HuH-7 (cell line): ENCODE measurements around the gene ROBO1.

ENCODE experiments used
- DNase-seq: peaks from one replicate; pipeline ENCODE4 v3.0.0; 2011; ENCODE audit warnings: low spot score

The ROBO1 gene

DNA sequence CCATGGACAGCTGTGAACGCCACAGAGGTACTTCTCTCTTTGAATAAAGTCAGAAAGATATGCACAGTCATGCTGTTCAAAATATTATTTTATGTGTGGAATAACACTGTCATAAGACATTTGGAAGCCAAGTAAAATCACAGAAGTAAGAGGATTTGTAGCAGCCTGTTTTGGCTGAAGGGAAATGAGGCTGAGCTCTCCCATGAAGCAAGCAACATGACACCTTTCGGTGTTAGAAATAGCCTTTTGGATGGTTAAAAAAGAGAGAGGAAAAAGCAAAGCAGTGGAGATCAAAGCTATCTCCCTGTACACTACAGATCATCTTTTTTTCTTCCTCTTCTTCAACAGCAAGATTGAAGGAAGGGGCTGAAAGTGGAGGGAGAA lies 755.3 kb downstream of the ROBO1 start:
- no peak for DNase-seq

DNA sequence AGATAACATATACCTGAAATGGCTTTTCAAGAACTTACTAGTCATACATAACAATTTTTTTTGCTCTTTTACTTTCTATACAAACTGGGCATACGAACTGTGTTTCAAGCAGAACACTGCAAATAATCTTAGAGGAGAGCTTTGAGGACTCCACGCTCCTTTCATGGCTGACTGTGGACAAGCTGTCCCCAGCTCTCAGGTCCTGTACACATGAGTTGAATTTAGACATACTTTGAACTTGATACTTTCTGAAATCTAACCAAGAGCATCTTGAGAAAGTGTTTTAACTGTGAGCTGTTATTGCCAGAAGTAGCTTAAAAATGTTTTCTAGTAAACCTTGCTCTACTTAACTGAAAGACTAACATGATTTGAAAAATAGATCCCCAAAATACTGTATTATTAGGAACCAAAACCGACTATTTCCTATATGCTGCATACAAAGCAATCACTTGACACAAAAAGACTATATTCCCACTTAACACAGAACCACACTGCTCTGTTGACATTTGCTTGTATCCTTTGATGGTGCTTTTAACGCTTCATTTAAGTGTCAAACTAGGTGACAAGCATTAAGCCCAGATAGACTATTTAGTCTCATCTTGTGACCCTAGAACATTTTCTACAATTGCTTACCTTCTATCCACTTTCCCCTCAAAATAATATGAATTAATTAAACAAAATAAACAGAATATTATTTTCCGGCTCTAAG lies 755.8 kb downstream of the ROBO1 start:
- no peak for DNase-seq

DNA sequence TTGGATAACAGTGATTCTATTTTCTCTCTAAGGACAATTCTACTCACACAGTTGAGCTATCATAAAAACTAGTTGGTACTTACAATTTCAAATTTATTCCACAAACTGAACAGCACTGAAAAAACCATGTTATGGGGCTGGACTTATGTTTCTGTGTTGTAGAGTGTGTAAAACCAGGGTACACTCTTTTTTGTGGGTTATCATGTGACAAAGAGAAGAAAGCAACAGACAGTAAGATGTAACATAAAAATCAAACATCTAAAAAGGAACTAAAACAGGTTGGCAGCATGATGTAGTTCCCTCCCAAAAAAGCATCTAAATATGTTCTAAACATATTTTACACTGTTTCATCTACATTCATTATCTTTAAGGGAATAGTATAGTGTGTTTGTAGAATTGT lies 757.9 kb downstream of the ROBO1 start:
- DNase-seq = no peak

DNA sequence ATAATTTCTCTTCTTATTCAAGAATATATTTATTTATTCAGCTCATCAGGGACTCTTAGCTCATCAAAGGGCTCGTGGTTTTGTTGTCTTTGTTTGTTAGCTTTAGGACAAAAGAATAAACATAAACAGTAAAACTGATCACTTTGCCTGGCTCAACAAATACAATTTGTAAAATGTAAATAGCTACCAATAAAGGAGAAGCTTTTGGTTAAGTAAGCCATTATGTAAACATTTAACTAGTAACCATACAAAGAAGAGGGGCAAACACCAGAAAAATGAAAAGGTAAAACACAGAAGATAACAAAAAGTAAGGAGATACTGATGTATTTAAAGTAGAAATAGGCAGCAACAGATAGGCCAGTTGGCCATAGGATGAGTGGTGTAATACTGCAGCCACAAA lies 761.7 kb downstream of the ROBO1 start:
- no peak for DNase-seq

DNA sequence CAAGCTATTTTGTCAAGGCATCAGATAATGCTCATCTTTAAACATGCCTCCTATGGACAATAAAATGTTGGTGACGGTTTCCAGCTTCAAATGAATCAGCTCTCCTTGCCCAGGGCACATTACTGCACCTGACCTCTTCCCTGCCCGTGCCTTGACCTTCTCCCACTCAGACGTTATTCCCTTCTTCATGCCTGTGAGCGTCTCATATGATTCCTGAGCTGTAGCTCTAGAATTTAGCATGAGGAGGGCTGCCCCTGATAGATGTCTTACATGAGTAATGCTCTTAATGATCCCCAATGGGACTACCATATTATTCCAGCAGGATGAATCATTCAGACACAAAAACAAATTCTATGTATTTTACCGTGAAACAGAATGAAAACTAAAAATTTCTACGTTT lies 762.7 kb downstream of the ROBO1 start:
- no peak for DNase-seq

DNA sequence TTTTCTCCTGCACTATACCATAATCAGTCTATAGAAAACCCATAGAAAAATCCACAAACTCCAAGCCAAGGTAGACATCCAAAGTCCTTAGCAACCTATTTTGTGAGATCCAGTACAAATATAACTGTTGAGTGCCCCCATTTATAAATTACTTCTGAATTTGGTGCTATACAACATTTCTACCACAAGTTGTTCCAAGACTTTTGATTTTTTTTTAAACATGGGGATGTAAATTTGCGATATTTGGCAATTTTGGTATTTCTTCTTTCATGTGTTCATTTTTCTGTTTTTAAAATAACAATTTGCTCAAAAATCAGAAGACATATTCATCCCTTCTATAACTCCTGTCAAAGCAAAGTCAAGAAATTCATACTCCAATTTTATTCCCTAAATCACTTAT lies 763.8 kb downstream of the ROBO1 start:
- no peak for DNase-seq

DNA sequence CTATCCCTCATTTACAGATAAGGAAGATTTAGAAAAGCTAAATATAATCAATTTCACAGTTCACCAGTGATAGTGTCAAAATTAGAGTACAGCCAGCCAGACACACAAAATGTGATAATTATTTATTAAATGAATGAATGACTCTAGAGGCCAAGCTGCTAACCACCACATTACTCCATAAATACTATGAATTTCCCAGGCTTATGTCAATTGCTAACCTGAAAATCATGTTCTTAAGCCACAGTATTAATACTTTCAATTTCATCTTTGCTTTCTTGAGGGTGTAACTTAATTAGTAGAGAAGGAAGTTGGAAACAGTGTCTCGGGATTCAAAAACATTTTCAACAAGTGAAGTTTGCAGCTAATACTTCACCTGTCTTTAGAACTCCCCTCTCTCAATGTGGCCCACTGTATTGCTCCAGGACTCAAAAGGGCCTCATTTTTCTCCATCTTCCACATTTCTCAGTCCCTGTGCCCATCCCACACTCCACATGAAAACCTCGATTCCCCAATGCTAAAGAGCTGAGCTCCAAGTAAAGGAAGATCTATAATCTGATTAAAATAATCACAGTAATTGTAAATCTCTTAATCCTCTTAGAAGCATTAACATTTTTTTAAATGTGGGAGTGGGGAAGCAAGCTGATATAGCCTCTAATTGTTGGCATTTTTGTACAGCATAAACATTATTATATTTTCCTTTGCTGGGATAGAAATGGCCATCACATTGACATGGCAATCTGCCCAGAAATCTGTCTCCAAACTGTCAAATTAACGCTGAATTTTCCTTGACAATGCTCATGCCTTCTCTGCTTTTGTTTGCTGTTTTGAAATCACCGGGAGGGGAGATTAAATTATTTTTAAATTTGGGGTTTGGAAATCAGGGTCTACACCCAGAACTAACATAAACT lies 765.1 kb downstream of the ROBO1 start:
- DNase-seq = no peak

DNA sequence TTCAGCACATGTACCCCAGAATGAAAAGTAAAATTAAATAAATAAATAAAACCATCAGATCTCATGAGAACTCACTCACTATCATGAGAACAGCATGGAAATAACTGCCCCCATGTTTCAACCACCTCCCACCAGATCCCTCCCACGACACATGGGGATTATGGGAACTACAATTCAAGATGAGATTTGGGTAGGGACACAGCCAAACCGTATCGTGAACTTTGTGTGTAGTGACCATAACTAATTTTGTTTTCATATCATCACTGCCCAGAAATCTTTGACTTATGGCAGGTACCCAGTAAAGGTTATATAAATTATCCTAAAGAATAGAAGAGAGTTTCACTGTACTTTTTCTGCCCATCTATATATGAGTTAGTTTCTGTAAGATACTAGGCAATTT lies 766.5 kb downstream of the ROBO1 start:
- DNase-seq = no peak

DNA sequence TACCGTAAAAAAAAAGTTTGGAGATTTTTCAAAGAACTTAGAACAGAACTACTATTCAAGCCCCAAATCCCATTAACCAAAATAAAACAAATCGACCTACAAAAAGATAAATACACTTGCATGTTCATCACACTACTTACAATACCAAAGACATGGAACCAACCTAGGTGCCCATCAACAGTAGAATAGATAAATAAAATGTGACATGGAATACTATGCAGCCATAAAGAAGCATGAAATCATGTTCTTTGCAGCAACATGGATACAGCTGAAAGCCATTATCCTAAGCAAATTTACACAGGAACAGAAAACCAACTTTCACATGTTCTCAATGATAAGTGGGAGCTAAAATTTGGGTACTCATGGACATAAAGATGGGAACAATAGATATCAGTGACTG lies 768.7 kb downstream of the ROBO1 start:
- DNase-seq = no peak

DNA sequence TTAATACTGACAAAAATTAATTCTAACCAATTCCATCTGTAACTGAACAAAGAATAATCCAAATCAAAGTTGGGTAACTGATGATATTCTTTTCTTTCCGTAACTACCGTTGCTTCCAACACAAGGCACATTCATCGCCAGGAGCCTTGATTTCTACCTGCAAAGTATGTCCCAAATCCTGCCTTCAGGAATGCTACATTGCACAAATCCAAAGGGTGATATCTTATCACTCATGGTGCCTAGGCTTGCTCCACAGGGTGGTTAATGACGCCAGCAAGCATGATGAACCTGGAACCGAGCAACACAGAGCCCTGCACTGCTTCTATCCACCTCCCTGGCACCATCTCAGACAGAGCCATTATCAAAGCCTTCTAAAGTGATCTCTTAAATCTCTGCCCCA lies 772.7 kb downstream of the ROBO1 start:
- no peak for DNase-seq

DNA sequence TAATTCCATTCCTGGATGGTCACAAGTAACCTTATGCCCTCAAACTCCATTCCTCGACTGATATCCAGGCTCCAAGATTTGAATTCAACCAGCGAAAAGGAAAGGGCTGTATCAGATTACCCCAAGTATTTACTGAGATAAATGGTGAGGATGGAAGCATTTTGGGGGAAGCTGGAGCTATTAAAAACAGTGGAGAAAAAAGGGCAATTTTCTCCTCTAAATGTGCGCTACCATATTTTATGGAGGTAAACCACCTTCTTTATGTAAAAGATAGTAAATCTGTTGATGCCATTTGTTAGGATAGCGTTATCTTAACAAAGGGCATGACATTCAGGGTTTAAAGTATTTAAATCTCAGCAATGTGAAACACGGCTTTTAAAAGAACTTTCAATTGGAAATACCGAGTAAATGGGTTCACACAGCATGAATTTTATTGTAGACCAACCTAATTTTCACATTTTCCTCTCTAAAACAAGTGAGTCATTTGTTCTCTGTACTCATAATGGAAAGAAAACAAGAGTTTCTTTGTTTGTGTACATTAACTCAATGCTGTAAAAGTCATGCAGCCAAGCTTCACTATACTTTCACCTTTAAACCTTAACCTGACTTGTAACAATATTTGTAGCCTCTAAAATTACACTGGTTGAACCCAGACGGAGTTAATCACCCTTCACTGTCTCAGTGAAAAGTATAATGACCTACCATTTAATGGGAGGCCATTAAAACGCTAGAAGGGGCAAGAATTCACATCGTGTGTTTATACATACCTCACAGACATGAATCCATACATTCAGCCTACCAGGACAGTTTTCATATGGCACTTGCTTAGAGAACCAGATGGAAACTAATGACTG lies 773.4 kb downstream of the ROBO1 start:
- no peak for DNase-seq

DNA sequence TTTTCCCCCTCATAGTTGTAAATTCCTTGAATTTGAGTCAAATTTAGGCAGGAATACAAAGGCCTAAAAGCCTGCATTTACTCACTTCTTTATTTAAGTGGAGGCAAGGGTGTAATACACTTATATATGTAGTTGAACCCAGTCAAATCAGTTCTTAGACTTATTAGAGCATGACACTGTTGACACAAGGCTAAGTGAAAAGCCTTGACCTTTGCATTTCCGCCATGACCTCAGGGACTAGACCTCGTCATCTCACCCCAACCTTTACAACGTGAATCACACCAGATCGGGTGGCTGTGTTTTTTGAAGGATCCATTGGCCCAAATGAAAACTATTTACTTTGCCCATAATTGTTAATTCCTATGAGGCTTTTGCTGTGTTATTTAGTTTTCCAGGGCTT lies 774.4 kb downstream of the ROBO1 start:
- DNase-seq = no peak

DNA sequence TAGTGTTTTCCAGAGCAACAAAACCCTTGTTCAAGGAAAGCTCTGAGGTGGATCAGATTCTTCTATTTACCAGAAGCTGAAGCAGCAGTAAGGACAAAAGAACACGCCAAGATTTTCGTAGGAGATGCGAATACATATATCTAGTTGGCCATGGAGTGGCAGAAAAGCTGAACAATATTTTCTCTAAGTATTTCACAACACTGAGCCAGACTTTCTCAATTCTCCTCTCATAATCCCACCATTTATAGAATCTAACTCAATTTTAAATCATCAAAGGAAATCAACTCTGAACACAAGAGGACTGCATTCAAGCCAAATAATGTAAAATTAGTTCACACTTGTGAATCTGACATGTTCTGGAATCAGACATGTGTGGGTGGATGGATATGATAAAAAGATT lies 775.0 kb downstream of the ROBO1 start:
- no peak for DNase-seq

DNA sequence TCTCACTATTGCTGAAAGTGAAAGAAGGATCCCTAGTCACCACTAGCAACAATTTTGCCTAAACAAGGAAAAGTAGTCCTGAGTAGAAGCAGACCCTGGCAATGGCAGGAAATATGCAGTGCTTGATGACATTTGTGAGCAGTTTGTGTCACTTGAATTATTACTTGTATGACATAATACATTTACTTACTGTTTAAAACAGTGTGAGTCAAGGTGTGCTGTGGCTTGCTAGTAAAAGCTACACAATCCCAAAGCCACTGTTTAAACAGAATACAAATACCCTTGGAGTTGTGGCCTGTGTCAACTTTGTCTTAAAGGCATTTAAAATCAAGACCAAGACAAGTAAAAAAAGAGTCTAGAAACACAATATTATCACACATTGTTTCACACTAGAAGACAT lies 775.4 kb downstream of the ROBO1 start:
- no peak for DNase-seq

DNA sequence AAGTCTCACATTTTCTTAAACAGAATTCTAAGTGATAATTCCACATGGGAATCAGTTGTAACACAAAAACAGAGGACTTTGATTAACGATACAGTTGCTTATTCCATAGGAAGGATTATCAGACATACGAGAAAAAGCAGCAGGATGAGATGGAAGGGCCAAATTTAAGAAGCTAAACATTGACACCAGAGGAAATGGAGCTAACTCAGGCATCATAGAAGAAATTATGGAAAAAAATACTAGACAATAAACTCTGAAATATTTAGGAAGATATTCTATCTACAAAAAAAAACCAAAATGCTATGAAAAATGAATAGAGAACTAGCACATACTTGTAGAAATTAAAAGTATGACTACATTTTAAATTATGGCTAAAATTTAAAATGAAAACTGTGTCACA lies 776.1 kb downstream of the ROBO1 start:
- no peak for DNase-seq

DNA sequence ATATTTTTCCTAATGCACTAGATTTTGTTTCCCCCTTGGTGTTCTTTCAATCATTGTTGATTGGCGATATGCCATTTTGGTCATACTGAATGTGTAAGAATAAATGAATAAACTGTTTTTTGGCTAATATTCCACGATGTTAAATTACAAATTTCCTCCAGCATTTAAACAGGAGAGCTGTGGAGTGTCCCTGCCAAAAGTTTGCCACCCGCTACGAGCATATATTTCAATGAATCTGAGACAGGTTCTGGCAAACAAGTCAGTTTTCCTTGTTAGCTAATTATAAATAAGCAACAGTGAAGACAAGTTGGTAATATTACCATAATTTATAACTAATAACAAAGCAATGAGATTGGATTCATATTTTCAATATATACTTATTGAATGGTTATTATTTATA lies 777.6 kb downstream of the ROBO1 start:
- DNase-seq = no peak

DNA sequence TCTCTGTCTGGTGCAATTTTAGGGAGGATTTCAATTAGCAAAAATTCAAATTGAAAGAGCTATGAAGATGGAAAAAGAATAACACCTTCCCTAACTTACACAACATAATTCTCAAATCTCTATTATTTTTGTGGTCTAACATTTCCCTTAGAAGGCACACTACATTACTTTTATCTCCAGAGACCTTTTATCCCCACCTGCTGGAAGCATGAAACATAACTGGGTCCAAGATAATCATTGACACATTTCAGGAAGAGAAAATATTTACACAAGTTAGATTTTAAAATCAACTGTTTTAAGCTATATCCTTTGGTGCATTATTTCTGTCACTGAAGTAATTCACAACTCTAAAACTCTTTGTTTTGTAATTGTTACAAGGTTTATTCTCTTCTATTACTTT lies 779.5 kb downstream of the ROBO1 start:
- DNase-seq = no peak

DNA sequence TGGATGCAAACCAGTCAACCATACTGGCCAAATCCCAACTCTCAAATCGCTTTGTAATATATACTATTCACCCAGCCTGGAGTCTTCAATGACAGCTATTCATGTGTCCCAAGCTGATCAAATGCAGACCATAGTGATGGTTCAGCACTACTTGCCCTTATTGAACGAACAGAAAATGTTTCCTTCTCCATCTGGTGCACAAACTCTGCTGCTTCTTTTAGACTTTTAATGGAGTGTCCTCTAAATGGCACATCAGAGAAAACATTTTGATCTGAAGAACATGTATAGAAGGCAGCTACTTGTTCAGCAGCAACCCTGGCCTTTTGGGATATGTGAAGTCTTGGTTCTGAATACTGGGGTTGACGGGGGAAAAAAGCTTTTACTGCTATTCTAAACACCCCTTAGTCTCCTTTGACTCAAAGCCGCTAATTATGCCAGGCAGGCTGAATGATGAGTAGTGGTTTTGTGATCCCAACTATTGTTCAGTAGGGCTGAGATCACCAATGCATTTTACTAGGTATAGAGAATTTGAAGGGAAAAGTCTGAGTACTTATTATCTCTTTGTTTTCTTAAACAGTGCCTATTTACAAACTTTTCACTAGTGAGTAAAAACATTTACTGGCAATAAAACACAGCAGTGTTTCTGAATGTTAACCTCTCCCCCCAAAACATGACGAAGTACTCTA lies 781.2 kb downstream of the ROBO1 start:
- DNase-seq = no peak

DNA sequence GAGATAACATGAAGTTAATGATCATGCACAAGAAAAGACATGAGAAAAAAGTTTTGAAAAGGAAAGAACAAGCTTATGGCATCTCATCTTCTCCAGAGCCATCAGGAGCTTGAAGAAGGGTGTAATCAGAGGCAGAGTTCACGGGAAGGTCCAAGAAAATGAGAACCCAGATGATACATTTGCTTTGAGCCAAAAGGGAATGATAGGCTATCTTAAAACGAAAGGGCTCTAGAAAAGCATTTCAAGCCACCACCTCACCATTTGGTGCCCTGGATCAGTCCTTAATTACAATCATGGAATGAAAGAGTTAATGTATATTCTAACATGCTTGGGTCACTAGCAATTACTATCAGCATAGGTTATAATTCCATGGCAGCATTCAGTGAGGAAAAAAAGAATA lies 781.8 kb downstream of the ROBO1 start:
- DNase-seq = no peak

DNA sequence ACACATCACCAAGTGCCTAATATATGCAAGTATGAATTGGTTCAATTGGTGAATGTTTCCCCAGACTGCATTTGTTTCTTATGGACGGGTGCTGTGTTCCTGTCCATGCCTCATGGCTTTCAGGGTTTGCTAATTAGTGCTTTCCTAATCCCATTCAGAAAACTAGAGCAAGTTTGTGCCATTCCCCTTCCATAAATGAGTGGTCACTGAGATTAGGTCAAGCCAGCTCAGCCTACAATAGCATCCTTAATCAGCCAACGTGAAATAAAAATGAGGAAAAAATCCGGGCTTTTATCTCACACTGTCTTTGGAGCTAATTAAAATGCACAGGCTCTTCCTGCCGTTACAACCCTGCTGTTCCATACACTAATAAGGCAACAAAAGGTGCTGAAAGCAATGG lies 788.8 kb downstream of the ROBO1 start:
- DNase-seq = no peak

DNA sequence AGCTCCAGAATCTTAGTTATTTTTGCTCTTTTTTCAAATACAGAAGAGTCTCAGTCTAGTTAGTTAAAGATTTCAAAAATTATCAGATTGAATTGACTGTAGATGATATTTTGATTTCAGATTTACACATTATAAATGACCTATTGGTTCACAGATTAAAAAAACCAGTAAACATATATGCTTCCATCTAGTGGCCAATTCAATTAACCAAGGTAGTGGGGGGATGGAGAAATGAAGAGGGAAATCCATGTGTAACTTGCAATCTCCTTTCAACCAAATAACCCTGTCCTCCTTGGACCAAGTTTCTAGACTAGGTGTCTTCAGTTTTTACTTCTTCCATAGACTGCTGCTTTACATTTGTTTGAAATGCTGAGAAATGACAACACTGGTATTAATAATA lies 789.8 kb downstream of the ROBO1 start:
- no peak for DNase-seq

DNA sequence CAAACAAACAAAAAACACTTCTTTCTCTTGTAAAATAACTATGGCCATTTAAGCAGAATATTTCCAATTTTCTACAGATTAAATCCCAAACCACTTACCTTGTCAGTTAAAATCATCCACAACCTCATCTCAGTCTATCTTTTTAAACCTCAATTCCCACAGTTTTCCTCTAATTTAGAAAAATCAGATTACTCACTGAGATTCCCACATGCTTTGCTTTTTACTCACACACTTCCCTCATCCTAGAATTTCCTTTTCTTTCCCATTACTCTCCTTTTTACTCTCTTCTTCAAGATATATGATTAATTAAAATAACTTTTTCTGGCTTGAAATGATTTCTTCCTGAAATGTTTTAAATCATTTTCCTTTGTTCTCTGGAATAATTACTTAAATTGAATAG lies 790.7 kb downstream of the ROBO1 start:
- DNase-seq = no peak
